Peyer's patch (tissue), 4 donors: ENCODE data around the gene NRN1L. TPM values are rescaled to one million over a fixed set of nuclear protein-coding genes. Genes with fewer than 3 reads are reported as not detected.
"Not testable (repeated sequence)": the region's sequence is repeated elsewhere in the genome, so short reads cannot be mapped to it uniquely, and the experiment has no call there.

Source experiments
- DNase-seq, 3 donors: peaks; one replicate each; pipeline ENCODE4 v3.0.0-alpha.2; 2017 to 2019
- H3K27ac ChIP-seq, 4 donors: fragments of 200-600 bp; sonication (generic); one replicate each; pipeline ENCODE4 v1.5.1; 2016 to 2019
- H3K27me3 ChIP-seq, 2 donors: fragments of 200-600 bp; sonication (generic); one replicate each; pipeline ENCODE4 v1.5.1; 2019
- H3K36me3 ChIP-seq, 3 donors: fragments of 200-600 bp; sonication (generic); one replicate each; pipeline ENCODE4 v1.5.1; 2016 to 2019
- H3K4me1 ChIP-seq, 4 donors: fragments of 200-600 bp; sonication (generic); one replicate each; pipeline ENCODE4 v1.5.1; 2016 to 2019
- H3K4me3 ChIP-seq, 4 donors: fragments of 200-600 bp; sonication (generic); 1 replicate in 3 of 4; 2 replicates in 1 of 4; pipeline ENCODE4 v1.5.1; 2016 to 2019; ENCODE audit warnings: mild to moderate bottlenecking in 1 of 4
- H3K9me3 ChIP-seq, 4 donors: fragments of 200-600 bp; sonication (generic); one replicate each; pipeline ENCODE4 v1.5.1; 2016 to 2019; ENCODE audit warnings: mild to moderate bottlenecking in 1 of 4
- POLR2A ChIP-seq, 2 donors: fragments of 450-650 bp; IDR thresholded peaks; one replicate each; pipeline ENCODE4 v1.5.1; 2017; ENCODE audit warnings: antibody characterized with exemption in 2 of 2, mild to moderate bottlenecking in 2 of 2, moderate library complexity in 2 of 2
- total RNA-seq, 4 donors: library from RNA; depleted of rRNA; stranded (reverse); fragments of >200 nt; gene quantifications; one replicate each; pipeline ENCODE4 v1.1.0, GENCODE V29; 2016
- TF ChIP-seq, protein P1 (sequence below), 6 experiments: fragments of 450-650 bp in 4 of 6; fragments of 200-600 bp in 2 of 6; sonication (generic) in 1 of 6; IDR thresholded peaks; one replicate each; pipeline ENCODE4 v1.5.1; 2017 to 2019; ENCODE audit warnings: antibody characterized with exemption in 6 of 6, mild to moderate bottlenecking in 3 of 6, moderate library complexity in 1 of 6

NRN1L gene
- total RNA-seq, result 10 to 100 TPM in 1 of 4 donors, not detected in 3; 10.0 TPM

DNA sequence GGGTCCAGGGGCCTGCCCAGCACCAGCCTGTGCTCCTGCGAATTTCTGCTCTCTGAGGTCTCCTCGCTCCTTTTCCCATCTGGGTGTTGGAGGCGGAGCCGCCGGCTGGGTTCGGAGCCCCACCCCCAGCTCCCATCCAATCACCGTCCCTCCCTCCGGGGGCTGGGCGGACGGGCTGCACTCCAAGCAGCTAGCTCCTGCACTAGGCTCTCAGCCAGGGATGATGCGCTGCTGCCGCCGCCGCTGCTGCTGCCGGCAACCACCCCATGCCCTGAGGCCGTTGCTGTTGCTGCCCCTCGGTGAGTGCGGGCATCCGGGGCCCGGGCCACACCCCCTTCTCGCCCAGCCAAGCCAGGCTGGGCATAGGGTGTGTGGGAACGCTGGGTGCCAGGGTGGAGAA lies at the start of gene NRN1L:
Gene NRN1L, plus strand, starts transcription at position 202 of the 400 bp plus-strand sequence. Its CDS starts 19 bp downstream, at position 221.
- Histone ChIP-seq H3K27ac (peak within 1 kb of the TSS in 2 of 4 donors; percentile 59 to 69), H3K27me3 (no peaks in the 10 kb centered on the region), H3K4me1 (peaks cover 0 to 17% (median 0%) of the 10 kb centered on the region in 4 donors), H3K4me3 (no peak within 1 kb of the TSS), H3K36me3 (peaks cover 0 to 63% (median under 1%) of the 10 kb centered on the region in 3 donors), H3K9me3 (no peaks in the 10 kb centered on the region)
- TF ChIP-seq POLR2A (IDR thresholded peaks at IDR 0.05), result no peak
- TF ChIP-seq, protein P1, sequence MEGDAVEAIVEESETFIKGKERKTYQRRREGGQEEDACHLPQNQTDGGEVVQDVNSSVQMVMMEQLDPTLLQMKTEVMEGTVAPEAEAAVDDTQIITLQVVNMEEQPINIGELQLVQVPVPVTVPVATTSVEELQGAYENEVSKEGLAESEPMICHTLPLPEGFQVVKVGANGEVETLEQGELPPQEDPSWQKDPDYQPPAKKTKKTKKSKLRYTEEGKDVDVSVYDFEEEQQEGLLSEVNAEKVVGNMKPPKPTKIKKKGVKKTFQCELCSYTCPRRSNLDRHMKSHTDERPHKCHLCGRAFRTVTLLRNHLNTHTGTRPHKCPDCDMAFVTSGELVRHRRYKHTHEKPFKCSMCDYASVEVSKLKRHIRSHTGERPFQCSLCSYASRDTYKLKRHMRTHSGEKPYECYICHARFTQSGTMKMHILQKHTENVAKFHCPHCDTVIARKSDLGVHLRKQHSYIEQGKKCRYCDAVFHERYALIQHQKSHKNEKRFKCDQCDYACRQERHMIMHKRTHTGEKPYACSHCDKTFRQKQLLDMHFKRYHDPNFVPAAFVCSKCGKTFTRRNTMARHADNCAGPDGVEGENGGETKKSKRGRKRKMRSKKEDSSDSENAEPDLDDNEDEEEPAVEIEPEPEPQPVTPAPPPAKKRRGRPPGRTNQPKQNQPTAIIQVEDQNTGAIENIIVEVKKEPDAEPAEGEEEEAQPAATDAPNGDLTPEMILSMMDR (IDR thresholded peaks at IDR 0.05), result no peak
- peak; percentile 31 to 77 (median 75) for DNase-seq

DNA sequence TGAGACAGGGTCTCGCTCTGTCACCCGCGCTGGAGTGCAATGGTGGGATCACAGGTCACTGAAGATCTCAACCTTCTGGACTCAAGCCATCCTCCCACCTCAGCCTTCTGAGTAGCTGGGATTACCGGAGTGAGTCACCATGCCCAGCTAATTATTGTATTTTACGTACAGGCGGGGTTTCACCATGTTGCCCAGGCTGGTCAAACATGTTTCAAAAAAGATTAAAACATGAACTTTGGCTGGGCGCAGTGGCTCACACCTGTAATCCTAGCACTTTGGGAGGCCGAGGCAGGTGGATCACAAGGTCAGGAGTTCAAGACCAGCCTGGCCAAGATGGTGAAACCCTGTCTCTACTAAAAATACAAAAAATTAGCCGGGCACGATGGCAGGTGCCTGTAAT lies 47.5 kb upstream of the NRN1L start:
- DNase-seq, H3K36me3 ChIP-seq, H3K9me3 ChIP-seq, H3K27ac ChIP-seq, H3K4me1 ChIP-seq, H3K4me3 ChIP-seq, H3K27me3 ChIP-seq: not testable (repeated sequence)

DNA sequence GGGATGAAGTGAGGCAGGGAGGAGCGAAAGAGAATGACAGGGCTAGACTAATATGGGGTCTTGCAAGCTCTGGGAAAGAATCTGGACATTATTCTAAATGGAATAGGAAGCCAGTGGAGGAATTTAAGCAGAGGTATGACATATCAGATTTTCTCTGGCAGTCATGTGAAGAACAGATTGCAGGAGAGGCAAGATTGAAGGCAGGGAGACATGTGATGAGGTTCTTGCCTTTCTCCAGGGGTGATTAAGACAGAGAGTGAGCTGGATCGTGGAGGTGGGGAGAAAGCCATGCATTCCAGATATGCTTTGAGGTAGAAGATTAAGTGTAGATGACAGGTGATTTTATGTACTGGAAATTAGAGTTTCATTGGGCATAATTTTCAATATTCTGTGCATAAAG lies 46.9 kb upstream of the NRN1L start:
- H3K36me3 ChIP-seq, result no peaks in the 10 kb centered on the region
- H3K27ac ChIP-seq, result no peak overlapping the region
- no peaks in the 10 kb centered on the region for H3K9me3 ChIP-seq
- peaks cover 0 to 8% (median 5%) of the 10 kb centered on the region in 4 donors for H3K4me1 ChIP-seq
- TF ChIP-seq, protein P1 (IDR thresholded peaks at IDR 0.05), result no peak
- no peak for TF ChIP-seq POLR2A (IDR thresholded peaks at IDR 0.05)
- H3K27me3 ChIP-seq, result no peaks in the 10 kb centered on the region
- no peak overlapping the region for H3K4me3 ChIP-seq
- DNase-seq, result no peak

DNA sequence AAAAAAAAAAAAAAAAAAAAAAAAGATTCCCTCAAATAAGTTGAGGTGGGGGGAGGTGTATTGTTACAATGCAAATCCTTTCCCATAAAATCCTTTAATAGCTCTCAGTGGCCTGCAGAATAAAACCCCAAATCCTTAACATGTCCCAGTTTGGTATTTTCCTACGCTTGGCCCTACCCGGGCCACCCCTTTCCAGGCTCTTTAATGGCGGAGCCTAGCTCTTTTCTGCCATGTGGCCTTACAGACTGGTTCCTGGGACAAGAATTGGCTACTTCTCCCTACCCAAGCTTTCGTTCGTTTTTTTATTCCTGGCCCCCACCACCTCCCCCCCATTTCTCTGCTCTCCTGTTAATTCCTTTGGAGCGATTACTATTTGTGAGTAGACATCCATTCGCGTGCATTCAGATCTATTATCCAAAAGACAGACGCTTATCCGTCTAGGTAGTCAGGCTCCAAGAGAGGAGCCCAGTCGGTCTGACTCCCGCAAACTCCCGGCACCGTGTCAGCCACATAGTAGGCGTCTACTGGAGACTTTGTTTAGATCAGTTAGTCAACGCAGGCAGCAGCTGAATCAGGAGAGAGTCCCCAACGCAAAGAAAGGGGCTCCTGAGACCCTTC lies 43.4 kb upstream of the NRN1L start:
- peak overlapping the region; percentile 79 to 98 (median 83) for H3K4me3 ChIP-seq
- no peaks in the 10 kb centered on the region for H3K9me3 ChIP-seq
- DNase-seq, result no peak
- H3K36me3 ChIP-seq, result no peaks in the 10 kb centered on the region
- H3K4me1 ChIP-seq, result peaks cover 0 to 34% (median 27%) of the 10 kb centered on the region in 4 donors
- H3K27me3 ChIP-seq, result no peaks in the 10 kb centered on the region
- peak overlapping the region; percentile 96 to 100 (median 99) for H3K27ac ChIP-seq
- no peak for TF ChIP-seq POLR2A (IDR thresholded peaks at IDR 0.05)
- TF ChIP-seq, protein P1 (IDR thresholded peaks at IDR 0.05), result no peak

DNA sequence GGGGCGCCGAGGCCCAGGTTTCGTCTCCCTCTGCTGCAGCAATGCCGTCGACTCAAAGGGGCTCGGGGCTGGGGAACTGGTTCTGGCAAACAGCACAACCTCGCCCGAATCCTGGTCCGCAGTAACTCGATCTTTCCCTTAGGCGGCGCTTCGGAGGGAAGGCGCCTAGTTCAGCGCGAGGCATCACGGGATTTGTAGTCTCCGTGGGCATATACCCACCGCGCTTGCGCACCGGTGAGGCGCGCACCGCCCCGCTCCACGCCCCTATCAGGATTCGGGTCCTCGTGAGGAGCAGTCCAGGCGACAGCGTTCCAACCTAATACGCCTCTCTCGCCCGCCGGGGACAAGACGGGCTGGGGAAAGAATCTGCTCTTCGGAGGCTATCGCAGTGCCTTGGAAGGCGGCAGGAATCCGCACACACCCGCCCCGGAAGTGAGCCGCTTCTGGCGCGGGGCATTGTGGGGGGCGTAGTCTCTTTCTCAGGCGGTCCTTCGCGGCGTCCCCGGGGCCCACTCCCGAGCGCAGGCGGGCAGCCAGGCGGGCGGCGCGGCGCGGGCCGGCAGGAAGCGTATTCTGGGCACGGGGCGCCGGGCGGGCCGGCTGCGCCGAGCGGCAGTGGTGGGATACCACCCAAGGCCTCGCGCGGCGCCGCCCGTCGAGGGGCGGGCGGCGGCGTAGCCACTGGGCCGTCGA lies 42.7 kb upstream of the NRN1L start, which contains the start of gene THAP11:
Gene THAP11, plus strand, starts transcription at position 505 of the 693 bp plus-strand sequence. CDS start 235 bp downstream, outside the sequence.
- Histone ChIP-seq H3K4me3 (peak within 1 kb of the TSS; percentile 79 to 98 (median 83)), H3K27me3 (no peaks in the 10 kb centered on the region), H3K4me1 (peaks cover 0 to 34% (median 27%) of the 10 kb centered on the region in 4 donors), H3K36me3 (no peaks in the 10 kb centered on the region), H3K9me3 (no peaks in the 10 kb centered on the region), H3K27ac (peak within 1 kb of the TSS; percentile 96 to 100 (median 99))
- TF ChIP-seq, protein P1 (IDR thresholded peaks at IDR 0.05), result peak; percentile 84 to 94 (median 90)
- peak in 1 of 2 donors; percentile 59 for TF ChIP-seq POLR2A (IDR thresholded peaks at IDR 0.05)
- DNase-seq, result peak; percentile 95 to 97 (median 96)
